Brain microvascular endothelial cell (primary cell): ENCODE data around the gene VSIG4.

Experiments used
- DNase-seq: peaks from one replicate; pipeline ENCODE4 v3.0.0-alpha.2; 2020
- H3K27ac ChIP-seq: fragments of 250-450 bp; sonication (Bioruptor Pico); 2 replicates; pipeline ENCODE4 v1.5.1; 2020; ENCODE audit warnings: mild to moderate bottlenecking, moderate library complexity
- H3K27me3 ChIP-seq: fragments of 250-450 bp; sonication (Bioruptor Pico); replicated peaks from 2 replicates; pipeline ENCODE4 v1.5.1; 2020; ENCODE audit warnings: mild to moderate bottlenecking
- H3K36me3 ChIP-seq: fragments of 250-450 bp; sonication (Bioruptor Pico); replicated peaks from 2 replicates; pipeline ENCODE4 v1.5.1; 2020; ENCODE audit warnings: mild to moderate bottlenecking
- H3K4me3 ChIP-seq: 2 replicates; pipeline ENCODE4 v1.5.1; 2011; ENCODE audit warnings: low read depth, mild to moderate bottlenecking, control low read depth, low read length, moderate library complexity
- CTCF ChIP-seq: IDR thresholded peaks from 2 replicates; pipeline ENCODE4 v1.5.1; 2011; ENCODE audit warnings: low read depth, mild to moderate bottlenecking, moderate library complexity, low read length, control low read depth, inconsistent platforms; ENCODE audit errors: missing control alignments
- in situ Hi-C: cut with HindIII; loops from 2 replicates; pipeline ENCODE4 v1.10.0; 2017; ENCODE audit warnings: low sequenced_read_pairs, low pct_ligation_motif_present

The VSIG4 gene

GRCh38 chrX:66015152-66015831 is 24.6 kb downstream of the VSIG4 start:
- in situ Hi-C loops, result no loop called here
- DNase-seq, result no peak
- no peaks in the 10 kb centered on the region for H3K27me3 ChIP-seq
- H3K36me3 ChIP-seq, result no peaks in the 10 kb centered on the region
- no peak overlapping the region for H3K27ac ChIP-seq
- H3K4me3 ChIP-seq, result no peak overlapping the region
- TF ChIP-seq CTCF, result no peak

- TF ChIP-seq CTCF, result no peak
- Histone ChIP-seq H3K36me3 (no peaks in the 10 kb centered on the region), H3K27ac (no peak overlapping the region), H3K27me3 (no peaks in the 10 kb centered on the region), H3K4me3 (no peak overlapping the region)
- no peak for DNase-seq
- in situ Hi-C loops, result no loop called here
Observed at GRCh38 chrX:66014556-66014955, 25.3 kb downstream of the VSIG4 start.

- Histone ChIP-seq H3K4me3 (no peak overlapping the region), H3K27ac (no peak overlapping the region), H3K36me3 (no peaks in the 10 kb centered on the region), H3K27me3 (no peaks in the 10 kb centered on the region)
- DNase-seq, result no peak
- TF ChIP-seq CTCF, result no peak
- in situ Hi-C loops, result no loop called here
Observed at GRCh38 chrX:66014084-66014483, 25.8 kb downstream of the VSIG4 start.

- H3K4me3 ChIP-seq, result no peak overlapping the region
- no peaks in the 10 kb centered on the region for H3K36me3 ChIP-seq
- no peak overlapping the region for H3K27ac ChIP-seq
- H3K27me3 ChIP-seq, result no peaks in the 10 kb centered on the region
- DNase-seq, result no peak
- in situ Hi-C loops, result no loop called here
- TF ChIP-seq CTCF, result no peak
Observed at GRCh38 chrX:66013194-66013816, 26.6 kb downstream of the VSIG4 start.

- H3K27ac ChIP-seq, result no peak overlapping the region
- H3K36me3 ChIP-seq, result no peaks in the 10 kb centered on the region
- no peak for TF ChIP-seq CTCF
- no peak overlapping the region for H3K4me3 ChIP-seq
- no peaks in the 10 kb centered on the region for H3K27me3 ChIP-seq
- in situ Hi-C loops, result no loop called here
- DNase-seq, result no peak
Observed at GRCh38 chrX:66012094-66012534, 27.8 kb downstream of the VSIG4 start.

GRCh38 chrX:66009231-66009845 is 30.5 kb downstream of the VSIG4 start:
- H3K4me3 ChIP-seq, result no peak overlapping the region
- no peaks in the 10 kb centered on the region for H3K27me3 ChIP-seq
- H3K27ac ChIP-seq, result no peak overlapping the region
- no peak for DNase-seq
- no peaks in the 10 kb centered on the region for H3K36me3 ChIP-seq
- no peak for TF ChIP-seq CTCF
- in situ Hi-C loops, result no loop called here
